Effector memory CD8-positive, alpha-beta T cell (primary cell): ENCODE measurements around the gene SLC9A7.
A peak's percentile ranks its signal among the peaks of the same experiment; 100 is the strongest.

Experiments used
- ATAC-seq: fragments of 150-1000 bp; cut with Tn5 transposase; replicated peaks from 2 replicates; pipeline ENCODE4 v1.10.0; 2021; ENCODE audit warnings: mild to moderate bottlenecking, moderate library complexity
- DNase-seq, 3 experiments: peaks; one replicate each; pipeline ENCODE4 v3.0.0; 2021
- H3K27ac Mint-ChIP-seq, 2 donors: one replicate each; pipeline ENCODE4 v1.8.0; 2022; ENCODE audit warnings: mild to moderate bottlenecking in 2 of 2, mixed read lengths in 2 of 2, moderate library complexity in 2 of 2
- H3K27me3 Mint-ChIP-seq, 2 donors: one replicate each; pipeline ENCODE4 v1.8.0; 2022; ENCODE audit warnings: mixed read lengths in 2 of 2
- H3K36me3 Mint-ChIP-seq: one replicate; pipeline ENCODE4 v1.8.0; 2022; ENCODE audit warnings: mild to moderate bottlenecking, moderate library complexity, mixed read lengths; ENCODE audit not compliant: insufficient read depth
- H3K4me1 Mint-ChIP-seq, 2 donors: one replicate each; pipeline ENCODE4 v1.8.0; 2022; ENCODE audit warnings: low read depth in 2 of 2, mixed read lengths in 2 of 2
- H3K4me3 Mint-ChIP-seq, 2 donors: one replicate each; pipeline ENCODE4 v1.8.0; 2022; ENCODE audit warnings: mild to moderate bottlenecking in 2 of 2, mixed read lengths in 2 of 2, moderate library complexity in 2 of 2
- H3K9me3 Mint-ChIP-seq, 2 donors: one replicate each; pipeline ENCODE4 v1.8.0; 2022; ENCODE audit warnings: mixed read lengths in 2 of 2

SLC9A7 gene

GRCh38 chrX:46618947-46619346 lies 140.0 kb downstream of the SLC9A7 start:
- Mint-ChIP-seq H3K4me3 (no peak overlapping the region), H3K27ac (no peak overlapping the region), H3K9me3 (no peaks in the 10 kb centered on the region), H3K4me1 (peaks cover 0 to 4% of the 10 kb centered on the region in 2 donors), H3K36me3 (peaks cover 6% of the 10 kb centered on the region), H3K27me3 (no peaks in the 10 kb centered on the region)
- DNase-seq (no peak), ATAC-seq (no peak)

- Mint-ChIP-seq H3K4me3 (no peak overlapping the region), H3K27me3 (no peaks in the 10 kb centered on the region), H3K4me1 (peaks cover 0 to 4% of the 10 kb centered on the region in 2 donors), H3K9me3 (no peaks in the 10 kb centered on the region), H3K36me3 (peaks cover 6% of the 10 kb centered on the region), H3K27ac (no peak overlapping the region)
- ATAC-seq (no peak), DNase-seq (no peak)
Observed at GRCh38 chrX:46617906-46618305, 141.0 kb downstream of the SLC9A7 start.

GRCh38 chrX:46611658-46612362 lies 147.1 kb downstream of the SLC9A7 start:
- Mint-ChIP-seq H3K36me3 (peaks cover 4% of the 10 kb centered on the region), H3K4me1 (peaks cover 7 to 8% of the 10 kb centered on the region in 2 donors), H3K9me3 (no peaks in the 10 kb centered on the region), H3K4me3 (peak overlapping the region; percentile 44 to 54), H3K27me3 (no peaks in the 10 kb centered on the region), H3K27ac (no peak overlapping the region)
- ATAC-seq (peak; percentile 97), DNase-seq (peak; percentile 7 to 13 (median 9))

- peaks cover 7 to 8% of the 10 kb centered on the region in 2 donors for H3K4me1 Mint-ChIP-seq
- ATAC-seq (no peak), DNase-seq (no peak)
- H3K36me3 Mint-ChIP-seq = peaks cover 4% of the 10 kb centered on the region
- H3K27me3 Mint-ChIP-seq = no peaks in the 10 kb centered on the region
- no peaks in the 10 kb centered on the region for H3K9me3 Mint-ChIP-seq
- no peak overlapping the region for H3K27ac Mint-ChIP-seq
- no peak overlapping the region for H3K4me3 Mint-ChIP-seq
Observed at GRCh38 chrX:46610070-46610658, 148.8 kb downstream of the SLC9A7 start.

GRCh38 chrX:46607916-46608315 lies 151.0 kb downstream of the SLC9A7 start:
- Mint-ChIP-seq H3K4me1 (peaks cover 7 to 8% of the 10 kb centered on the region in 2 donors), H3K27ac (no peak overlapping the region), H3K4me3 (no peak overlapping the region), H3K27me3 (no peaks in the 10 kb centered on the region), H3K36me3 (peaks cover 12% of the 10 kb centered on the region), H3K9me3 (no peaks in the 10 kb centered on the region)
- no peak for ATAC-seq
- DNase-seq = no peak

- ATAC-seq (no peak), DNase-seq (no peak)
- no peak overlapping the region for H3K4me3 Mint-ChIP-seq
- H3K9me3 Mint-ChIP-seq = no peaks in the 10 kb centered on the region
- H3K27ac Mint-ChIP-seq = no peak overlapping the region
- H3K36me3 Mint-ChIP-seq = peaks cover 14% of the 10 kb centered on the region
- no peaks in the 10 kb centered on the region for H3K27me3 Mint-ChIP-seq
- peaks cover 0 to 2% of the 10 kb centered on the region in 2 donors for H3K4me1 Mint-ChIP-seq
Observed at GRCh38 chrX:46602468-46603102, 156.3 kb downstream of the SLC9A7 start.

- no peak for DNase-seq
- Mint-ChIP-seq H3K27me3 (no peaks in the 10 kb centered on the region), H3K36me3 (peaks cover 16% of the 10 kb centered on the region), H3K27ac (no peak overlapping the region), H3K4me3 (no peak overlapping the region), H3K9me3 (no peaks in the 10 kb centered on the region), H3K4me1 (peaks cover 0 to 3% of the 10 kb centered on the region in 2 donors)
- no peak for ATAC-seq
Observed at GRCh38 chrX:46601283-46601682, 157.6 kb downstream of the SLC9A7 start.

- Mint-ChIP-seq H3K27me3 (no peaks in the 10 kb centered on the region), H3K4me3 (no peak overlapping the region), H3K4me1 (peaks cover 0 to 3% of the 10 kb centered on the region in 2 donors), H3K36me3 (peaks cover 13% of the 10 kb centered on the region), H3K9me3 (no peaks in the 10 kb centered on the region), H3K27ac (no peak overlapping the region)
- no peak for ATAC-seq
- no peak for DNase-seq
Observed at GRCh38 chrX:46599051-46599560, 159.8 kb downstream of the SLC9A7 start.

GRCh38 chrX:46597771-46598170 lies 161.1 kb downstream of the SLC9A7 start:
- Mint-ChIP-seq H3K4me3 (no peak overlapping the region), H3K27ac (no peak overlapping the region), H3K9me3 (no peaks in the 10 kb centered on the region), H3K27me3 (no peaks in the 10 kb centered on the region), H3K36me3 (peaks cover 13% of the 10 kb centered on the region), H3K4me1 (peaks cover under 1 to 5% of the 10 kb centered on the region in 2 donors)
- DNase-seq = no peak
- ATAC-seq = no peak

- Mint-ChIP-seq H3K36me3 (peaks cover 10% of the 10 kb centered on the region), H3K4me3 (no peak overlapping the region), H3K27me3 (no peaks in the 10 kb centered on the region), H3K27ac (no peak overlapping the region), H3K4me1 (peaks cover 3 to 6% of the 10 kb centered on the region in 2 donors), H3K9me3 (no peaks in the 10 kb centered on the region)
- ATAC-seq = no peak
- DNase-seq = no peak
Observed at GRCh38 chrX:46597208-46597607, 161.7 kb downstream of the SLC9A7 start.

GRCh38 chrX:46595084-46595483 lies 163.8 kb downstream of the SLC9A7 start:
- peaks cover 3 to 6% of the 10 kb centered on the region in 2 donors for H3K4me1 Mint-ChIP-seq
- peaks cover 10% of the 10 kb centered on the region for H3K36me3 Mint-ChIP-seq
- no peaks in the 10 kb centered on the region for H3K9me3 Mint-ChIP-seq
- ATAC-seq = no peak
- no peak for DNase-seq
- no peaks in the 10 kb centered on the region for H3K27me3 Mint-ChIP-seq
- no peak overlapping the region for H3K27ac Mint-ChIP-seq
- no peak overlapping the region for H3K4me3 Mint-ChIP-seq

- Mint-ChIP-seq H3K4me1 (peaks cover 12 to 23% of the 10 kb centered on the region in 2 donors), H3K27me3 (no peaks in the 10 kb centered on the region), H3K4me3 (no peak overlapping the region), H3K9me3 (no peaks in the 10 kb centered on the region), H3K36me3 (peaks cover 7% of the 10 kb centered on the region), H3K27ac (no peak overlapping the region)
- DNase-seq (no peak), ATAC-seq (peak; percentile 35)
Observed at GRCh38 chrX:46589977-46590723, 168.8 kb downstream of the SLC9A7 start.

GRCh38 chrX:46588263-46588662 lies 170.7 kb downstream of the SLC9A7 start:
- no peaks in the 10 kb centered on the region for H3K27me3 Mint-ChIP-seq
- ATAC-seq (no peak), DNase-seq (no peak)
- H3K36me3 Mint-ChIP-seq = peaks cover 2% of the 10 kb centered on the region
- peaks cover 10 to 27% of the 10 kb centered on the region in 2 donors for H3K4me1 Mint-ChIP-seq
- H3K9me3 Mint-ChIP-seq = no peaks in the 10 kb centered on the region
- peak overlapping the region; percentile 59 to 72 for H3K4me3 Mint-ChIP-seq
- H3K27ac Mint-ChIP-seq = peak overlapping the region; percentile 26 to 78
